Endothelial cell of hepatic sinusoid (primary cell): ENCODE data around the gene EPHA2.
"Not testable (repeated sequence)": the region's sequence is repeated elsewhere in the genome, so short reads cannot be mapped to it uniquely, and the experiment has no call there.

Experiments used
- in situ Hi-C: cut with HindIII; loops from 2 replicates; pipeline ENCODE4 v1.10.0; 2017; ENCODE audit warnings: low sequenced_read_pairs

The EPHA2 gene

DNA sequence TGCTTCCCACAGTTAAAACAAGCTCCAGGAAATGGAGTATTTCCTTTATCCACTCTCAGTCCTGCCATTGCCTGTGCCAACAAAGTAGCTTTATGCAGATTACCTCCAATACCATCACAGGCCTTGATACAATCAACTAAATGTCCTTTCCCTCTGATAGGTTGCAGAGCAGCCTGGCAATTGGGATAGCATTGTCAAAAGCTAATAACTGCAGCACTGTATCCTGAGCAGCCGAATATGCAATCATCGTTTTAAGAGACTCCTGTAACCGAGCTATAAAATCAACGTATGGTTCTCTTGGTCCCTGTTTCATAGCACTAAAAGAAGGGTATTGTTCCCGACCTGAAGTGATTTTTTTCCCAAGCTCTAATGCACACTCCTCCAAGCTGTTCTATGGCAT is 48.8 kb downstream of the EPHA2 start:
- in situ Hi-C loops, result not testable (repeated sequence)

DNA sequence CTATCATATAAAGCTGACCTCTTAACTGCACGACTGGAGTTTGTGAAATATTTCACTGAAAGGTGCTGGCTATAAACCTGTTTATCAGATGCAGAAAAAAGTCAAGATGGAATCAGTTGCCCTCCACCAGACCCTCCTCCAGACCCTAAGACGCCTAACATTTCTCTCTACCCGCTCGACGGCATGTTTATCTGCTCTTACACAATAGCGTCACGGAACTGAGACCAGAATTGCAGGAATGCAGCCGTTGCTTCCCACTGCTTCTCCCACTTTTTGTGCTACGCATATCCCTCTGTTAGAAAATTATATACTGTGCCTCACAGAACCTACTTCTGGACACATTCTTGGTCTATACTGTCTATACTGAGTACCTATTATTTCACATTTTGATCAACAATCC is 54.2 kb downstream of the EPHA2 start:
- in situ Hi-C loops, result no loop called here

DNA sequence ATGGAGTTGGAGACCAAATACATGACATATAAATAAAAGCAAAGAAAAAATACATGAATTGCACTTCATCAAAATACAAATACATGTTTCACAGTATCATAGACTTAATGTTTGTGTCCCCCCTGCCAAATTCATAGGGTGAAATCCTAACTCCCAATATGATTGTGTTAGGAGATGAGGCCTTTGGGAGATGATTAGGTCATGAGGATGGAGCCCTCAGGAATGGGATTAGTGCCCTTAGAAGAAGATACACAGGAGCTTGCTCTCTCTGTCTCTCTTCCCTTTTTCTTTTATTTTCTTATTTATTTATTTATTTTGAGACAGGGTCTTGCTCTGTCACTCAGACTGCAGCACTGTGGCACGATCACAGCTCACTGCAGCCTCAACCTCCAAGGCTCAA is 56.5 kb downstream of the EPHA2 start:
- in situ Hi-C loops, result no loop called here

DNA sequence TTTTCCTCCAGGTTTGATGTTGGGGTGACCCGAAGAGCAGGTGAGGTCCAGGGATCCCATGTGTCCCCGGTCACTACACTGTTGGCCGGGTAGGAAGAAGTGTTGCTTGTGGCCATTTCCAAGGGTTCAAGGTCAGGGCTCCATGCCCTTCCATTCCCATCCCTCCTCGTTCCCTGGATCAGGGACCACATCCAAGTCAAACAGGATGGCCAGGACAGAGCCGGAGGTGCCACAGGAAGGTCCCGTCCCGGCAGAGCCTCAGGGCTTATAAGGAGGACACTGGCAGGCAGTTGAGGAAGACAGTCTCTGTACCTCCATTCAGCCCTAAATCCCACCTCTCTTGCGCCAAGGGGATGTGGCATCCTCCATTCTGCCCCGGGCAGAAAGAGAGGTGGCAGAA is 60.4 kb downstream of the EPHA2 start:
- in situ Hi-C loops, result no loop called here

DNA sequence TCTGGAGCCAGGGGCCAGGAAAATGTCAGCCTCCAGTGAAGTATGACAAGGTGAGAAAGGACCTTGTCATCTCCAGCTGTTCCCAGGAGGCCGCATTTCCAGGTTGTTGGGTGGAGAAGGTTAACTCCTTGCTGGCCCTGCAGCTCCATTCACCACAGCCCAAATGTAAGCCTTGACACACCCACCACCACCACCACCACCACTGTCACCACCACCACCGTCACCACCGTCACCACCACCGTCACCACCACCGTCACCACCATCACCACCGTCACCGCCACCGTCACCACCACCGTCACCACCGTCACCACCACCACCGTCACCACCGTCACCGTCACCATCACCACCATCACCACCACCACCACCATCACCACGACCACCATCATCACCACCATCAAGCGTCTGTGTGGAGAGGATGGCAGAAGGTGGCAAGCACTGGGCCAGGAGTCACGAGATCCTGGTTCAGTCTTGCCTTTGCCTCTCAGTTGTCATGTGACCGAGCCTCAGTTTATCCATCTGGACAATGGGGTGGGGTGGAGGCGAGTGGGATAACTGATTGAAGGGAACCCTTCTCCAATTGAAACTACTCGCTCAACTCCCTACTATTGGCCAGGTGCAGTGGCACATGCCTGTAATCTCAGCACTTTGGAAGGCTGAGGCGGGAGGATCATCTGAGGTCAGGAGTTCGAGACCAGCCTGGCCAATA is 61.3 kb downstream of the EPHA2 start:
- in situ Hi-C loops, result no loop called here

DNA sequence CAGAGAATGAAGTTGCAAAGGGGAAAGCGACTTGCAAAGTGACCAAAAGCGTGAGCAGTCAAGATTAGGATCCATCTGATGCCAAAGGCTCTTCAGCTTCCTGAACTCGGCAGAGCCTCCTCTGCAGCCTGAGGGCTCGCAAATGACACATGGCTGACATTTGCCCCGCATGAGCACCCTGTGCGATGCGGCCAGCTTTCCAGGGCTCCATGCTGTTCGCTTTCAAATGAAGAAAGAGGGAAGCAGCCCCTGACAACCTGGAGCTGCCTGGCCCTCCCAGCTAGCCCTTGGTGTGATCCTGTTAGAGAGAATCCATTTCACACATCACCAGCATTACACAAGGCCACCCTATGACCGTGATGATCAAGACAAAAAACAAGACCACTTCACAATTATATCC is 62.3 kb downstream of the EPHA2 start:
- in situ Hi-C loops, result no loop called here

DNA sequence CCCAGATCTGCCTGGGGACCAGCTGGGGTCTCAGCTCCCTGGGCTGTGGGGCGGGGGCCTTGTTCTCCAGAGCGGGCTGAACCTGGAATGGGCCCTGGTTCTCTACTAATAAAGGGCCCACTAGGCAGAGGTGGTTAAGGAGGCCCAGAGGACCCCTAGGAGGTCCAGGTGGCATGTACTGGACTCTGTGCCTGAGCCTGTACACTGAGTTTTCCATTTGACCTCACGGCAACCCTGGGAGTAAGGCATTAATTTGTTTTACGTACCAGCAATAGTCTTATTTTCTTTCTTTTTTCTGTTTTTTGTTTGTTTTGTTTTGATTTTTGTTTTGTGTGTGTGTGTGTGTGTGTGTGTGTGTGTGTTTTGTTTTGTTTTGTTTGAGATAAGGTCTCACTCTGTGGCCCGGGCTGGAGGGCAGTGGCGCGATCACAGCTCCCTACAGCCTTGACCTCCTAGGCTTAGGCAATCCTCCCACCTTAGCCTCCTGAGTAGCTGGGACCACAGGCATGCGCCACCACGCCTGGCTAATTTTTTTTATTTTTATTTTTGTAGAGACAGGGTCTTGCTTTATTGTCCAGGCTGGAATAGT is 62.9 kb downstream of the EPHA2 start:
- in situ Hi-C loops, result no loop called here

DNA sequence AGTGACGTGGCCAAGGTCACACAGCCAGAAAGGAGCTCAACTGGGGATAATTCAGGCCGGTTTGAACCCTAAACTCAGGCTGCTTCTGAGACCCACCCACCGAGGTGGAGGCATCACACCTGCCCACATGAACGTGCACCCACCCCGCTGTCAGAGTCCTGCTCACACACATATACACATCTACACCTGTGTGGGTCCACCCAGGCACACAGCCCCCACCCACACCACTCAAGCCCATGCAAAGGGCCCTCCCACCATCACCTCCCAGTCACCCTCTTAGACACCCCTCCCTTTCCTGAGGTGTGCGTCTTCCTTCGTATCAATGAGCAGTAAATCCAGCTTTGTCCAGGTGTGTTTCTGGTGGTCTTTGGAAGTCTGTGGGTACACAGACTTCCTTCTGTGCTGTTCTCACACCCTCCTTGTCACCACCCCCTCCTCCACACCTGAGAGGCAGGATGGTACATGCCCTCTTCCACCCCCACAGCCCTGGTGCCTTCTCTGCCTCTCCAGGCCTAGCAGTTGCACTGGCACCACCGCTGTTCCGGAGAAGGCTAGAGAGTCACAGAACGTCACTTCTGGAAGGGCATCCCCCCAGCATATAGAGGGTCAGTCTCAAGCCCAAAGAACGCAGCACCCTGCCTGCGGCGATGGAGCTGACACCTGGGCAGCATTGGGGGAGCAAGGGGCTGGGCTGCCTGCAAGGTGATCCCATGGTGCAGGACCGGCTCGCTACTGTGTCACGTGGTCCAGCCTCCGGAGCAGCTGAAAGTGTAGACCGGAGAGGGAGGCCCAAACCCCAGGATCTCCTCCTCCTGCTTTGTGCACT is 63.6 kb downstream of the EPHA2 start:
- in situ Hi-C loops, result no loop called here

DNA sequence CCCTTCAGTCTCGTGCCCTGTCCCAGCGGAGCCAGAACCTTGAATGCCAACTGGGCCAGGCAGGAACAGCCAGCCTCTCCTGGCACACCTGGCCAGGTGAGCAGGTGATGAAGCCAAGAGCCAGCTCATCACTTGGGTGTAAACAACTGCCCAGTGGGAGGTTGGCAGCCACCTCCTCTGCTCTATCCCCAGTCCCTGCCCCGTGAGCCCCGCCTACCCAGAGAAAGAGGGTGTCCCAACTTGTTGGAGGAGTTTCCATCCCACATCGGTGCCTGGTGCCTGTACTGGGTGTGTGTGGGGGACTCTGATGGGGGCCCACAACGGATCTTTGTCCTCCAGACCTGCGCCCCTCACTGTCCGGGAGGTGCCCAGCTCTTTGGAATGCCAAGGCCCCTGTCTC is 64.6 kb downstream of the EPHA2 start:
- in situ Hi-C loops, result no loop called here

DNA sequence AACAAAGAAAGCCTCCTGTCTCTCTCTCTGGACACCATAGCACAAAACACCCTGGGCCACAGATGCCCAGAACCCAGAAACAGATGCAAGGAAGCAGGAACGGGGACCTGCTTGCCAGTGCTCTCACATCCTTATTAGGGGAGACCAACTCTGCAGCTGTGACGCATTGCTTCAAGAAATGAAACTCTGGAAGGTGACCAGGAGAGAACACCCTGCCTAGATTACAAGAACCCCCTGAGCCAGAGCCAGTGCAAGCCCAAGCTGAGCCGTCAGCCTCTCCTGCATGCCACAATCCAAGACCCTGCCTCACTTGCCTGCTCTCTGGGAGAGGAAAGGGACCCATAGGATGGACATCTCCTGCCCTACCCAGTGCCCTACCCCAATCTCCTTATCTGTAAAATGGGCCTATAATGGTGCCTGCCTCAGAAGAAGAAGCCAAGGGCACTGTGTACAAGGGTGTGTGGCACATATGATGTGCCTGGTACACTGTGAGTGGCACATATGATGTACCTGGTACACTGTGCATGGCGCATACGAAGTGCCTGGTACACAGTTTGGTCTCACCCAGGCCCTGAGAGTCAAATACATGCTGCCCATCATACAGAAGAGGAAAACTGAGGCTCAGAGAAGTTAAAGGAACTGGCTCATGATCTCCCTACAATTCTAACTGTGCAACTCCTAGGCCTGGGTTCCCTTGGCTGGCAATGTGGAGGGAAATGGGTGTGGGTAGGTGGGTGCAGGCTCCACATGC is 65.6 kb downstream of the EPHA2 start:
- in situ Hi-C loops, result no loop called here

DNA sequence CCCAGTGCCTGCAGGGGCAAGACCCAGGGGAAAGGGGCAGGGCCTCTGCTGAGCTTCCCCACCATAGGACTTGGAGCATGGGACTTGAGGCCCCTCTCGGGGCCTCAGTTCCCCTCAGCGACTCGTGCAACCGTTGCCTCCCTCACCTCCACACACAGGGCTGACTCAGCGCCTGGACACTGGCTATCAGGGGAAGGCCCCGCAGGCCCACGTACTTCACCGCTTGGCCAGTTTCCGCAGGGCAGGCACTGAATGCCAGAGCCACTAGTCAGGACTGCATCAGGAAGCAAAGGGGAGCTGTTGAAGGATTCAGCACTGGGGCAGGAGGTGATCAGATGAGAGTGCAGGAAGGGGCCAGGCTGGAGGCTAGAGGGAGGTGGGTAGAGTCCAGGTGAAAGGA is 66.9 kb downstream of the EPHA2 start:
- in situ Hi-C loops, result no loop called here

DNA sequence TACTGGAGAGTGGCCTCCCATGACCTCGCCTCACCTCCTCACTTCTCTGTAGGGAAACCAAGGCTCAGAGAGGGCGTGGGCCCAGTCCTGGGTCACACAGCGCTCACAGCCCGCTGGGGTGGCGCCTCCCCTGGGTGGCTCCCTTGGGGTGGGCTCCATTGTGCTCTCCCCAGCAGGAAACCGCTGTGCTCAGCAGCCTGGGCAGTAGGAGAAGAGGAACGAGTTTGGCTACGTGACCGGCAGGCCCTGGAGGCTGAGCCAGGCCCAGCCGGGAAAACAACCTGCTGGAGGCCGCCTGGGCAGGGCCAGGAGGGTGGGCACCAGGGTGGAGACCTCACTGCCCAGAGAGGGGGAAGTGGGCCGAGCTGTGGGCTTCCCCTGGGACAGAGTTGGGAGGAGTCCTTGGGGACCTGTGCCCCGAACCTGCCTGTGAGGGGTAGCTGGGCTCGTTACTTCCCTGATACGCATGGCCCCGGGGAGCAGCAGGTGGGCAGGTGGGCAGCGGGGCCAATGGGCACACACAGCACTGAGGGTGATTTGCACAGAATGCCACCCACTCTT is 67.4 kb downstream of the EPHA2 start:
- in situ Hi-C loops, result no loop called here

DNA sequence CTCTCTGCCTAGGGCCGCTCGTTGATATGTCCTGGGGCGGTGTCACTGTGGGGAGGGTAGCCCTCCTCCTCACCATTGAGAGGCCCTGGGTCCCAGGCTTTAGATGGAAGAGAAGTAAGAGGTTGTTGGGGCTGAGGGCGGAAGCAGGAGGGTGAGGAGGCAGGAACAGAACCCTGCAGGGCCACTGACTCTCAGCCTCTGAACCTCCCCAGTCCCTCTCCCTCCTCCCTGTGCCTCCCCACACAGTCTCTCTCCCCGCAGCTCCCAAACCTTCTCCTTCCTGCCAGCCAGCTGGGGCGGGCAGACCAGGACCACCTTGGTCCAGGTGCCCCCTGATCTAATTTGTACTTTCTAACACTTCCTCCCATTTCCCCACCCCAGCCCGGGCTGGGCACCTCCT is 68.1 kb downstream of the EPHA2 start:
- in situ Hi-C loops, result no loop called here

DNA sequence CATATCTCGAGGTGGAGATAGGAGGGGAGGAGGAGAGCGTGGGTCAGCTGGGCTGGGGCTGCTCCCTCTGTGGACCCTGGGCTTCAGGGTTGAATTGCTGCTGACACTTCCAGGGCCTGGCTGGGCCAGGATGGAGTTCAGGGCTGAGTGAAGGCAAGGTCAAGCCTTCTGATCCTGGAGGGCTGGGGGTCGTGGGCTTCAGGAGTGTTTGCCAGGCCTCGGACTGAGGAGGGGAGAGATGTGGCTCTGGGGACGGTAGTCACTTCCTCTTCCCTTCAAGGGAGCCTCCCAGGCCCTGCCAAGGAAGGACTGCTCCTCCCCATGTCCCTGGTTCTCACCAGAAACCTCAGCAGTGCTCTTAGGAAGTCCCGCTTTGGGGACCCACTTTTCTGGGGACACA is 70.3 kb downstream of the EPHA2 start:
- in situ Hi-C loops, result no loop called here

DNA sequence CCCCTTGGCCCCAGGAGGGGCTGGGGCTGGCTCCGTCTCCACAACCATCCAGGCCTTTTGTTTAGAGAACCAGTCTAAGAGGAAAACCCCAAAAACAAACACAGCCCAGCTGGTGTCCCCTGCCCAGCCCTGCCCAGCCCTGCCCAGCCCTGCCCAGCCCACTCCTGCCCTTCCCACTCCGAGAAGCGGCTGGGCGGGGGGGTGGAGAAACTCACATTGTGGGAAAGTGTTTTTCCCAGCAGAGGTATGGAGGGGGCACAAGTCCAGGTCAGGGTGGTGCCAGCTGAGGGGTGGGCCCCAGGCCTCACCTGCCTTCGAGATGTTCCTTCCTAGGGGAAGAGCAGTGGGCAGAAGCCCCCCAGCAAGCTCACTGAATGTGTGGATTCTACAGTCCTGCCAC is 72.4 kb downstream of the EPHA2 start:
- in situ Hi-C loops, result loop anchor here (5.0 kb wide), 2 partner anchors 44 to 94 kb away; no protein-coding TSS in a partner anchor

DNA sequence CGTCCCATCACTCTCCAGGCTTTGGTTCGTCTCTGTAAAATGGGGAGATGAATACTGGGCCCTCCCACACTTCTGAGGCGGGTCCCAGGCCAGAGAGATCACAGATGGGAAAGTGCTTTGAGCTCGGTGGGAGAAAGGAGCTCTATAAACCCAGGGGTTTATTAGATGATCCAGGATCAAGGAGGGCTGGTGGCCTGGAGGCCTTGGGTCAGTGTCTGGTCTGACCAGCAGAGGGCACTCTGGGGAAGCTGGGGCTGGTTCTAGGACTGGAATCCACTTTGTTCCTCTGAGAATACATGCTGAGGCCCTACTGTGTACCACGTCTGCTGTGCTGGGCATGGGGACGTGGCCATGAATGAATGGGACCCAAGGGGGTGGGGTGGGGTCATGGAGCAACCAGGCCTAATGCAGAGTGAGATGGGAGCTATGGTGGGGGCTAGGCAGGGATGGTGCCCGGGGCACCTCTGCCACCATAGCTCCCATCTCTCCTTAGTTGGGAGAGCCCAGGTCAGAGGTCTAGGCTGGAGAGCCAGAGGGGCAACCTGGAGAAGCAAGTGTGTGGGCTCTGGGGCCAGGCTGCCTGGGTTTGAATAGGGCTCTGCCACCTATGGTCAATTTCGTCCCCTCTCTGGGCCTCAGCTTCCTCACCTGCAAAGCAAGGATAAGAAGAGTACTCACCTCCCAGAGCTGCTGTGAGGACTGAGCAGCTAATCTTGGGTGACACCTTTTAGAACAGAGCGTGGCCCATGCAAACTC is 73.4 kb downstream of the EPHA2 start:
- in situ Hi-C loops, result loop anchor here (5.0 kb wide), 2 partner anchors 45 to 95 kb away; no protein-coding TSS in a partner anchor

DNA sequence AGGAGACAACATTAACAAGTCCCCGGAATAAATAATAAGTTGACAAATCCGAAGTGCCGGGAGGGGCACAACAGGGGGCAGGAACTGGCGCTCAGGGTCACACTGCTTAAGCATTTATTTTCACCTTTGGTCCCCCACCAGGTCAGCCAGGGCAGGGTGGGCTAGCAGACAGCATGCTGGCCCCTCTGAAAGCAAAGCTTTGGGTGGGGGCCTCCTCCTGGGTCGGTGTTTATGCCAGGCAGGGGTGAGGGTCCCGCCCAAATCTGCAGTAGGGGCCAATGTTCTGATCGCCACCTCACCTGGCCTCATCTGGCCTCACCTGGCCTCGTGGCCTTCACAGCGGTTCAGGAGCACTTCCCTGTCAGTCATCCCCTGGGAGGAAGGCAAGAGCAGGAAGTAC is 74.2 kb downstream of the EPHA2 start:
- in situ Hi-C loops, result loop anchor here (5.0 kb wide), 2 partner anchors 46 to 96 kb away; no protein-coding TSS in a partner anchor

DNA sequence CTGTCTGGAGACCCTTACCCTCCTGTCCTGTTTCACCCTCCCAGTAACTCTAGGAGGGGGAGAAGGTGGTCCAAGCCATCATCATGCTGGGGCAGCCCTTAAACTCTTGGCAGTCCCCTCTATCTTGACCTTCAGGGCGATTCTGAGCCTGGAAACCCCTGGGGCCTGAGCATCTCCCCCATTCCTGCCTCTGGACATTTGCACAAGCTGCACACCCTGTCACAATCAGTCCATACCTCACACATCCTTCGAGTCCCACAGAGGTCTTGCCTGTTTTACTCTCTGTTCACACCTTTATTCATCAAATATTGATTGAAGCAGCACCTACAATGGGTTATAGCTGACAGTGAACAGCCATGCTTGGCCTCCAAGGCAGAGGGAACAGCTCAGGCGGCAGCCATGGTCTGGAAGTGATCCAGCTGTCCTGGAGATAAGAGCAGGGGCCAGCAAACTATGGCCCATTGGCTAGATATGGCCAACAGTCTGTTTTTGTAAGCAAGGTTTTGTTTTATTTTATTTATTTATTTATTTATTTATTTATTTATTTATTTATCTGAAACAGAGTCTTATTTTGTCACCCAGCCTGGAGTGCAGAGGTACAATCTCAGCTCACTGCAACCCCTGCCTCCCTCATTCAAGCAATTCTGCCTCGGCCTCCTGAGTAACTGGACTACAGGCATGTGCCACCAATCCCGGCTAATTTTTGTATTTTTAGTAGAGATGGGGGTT is 75.3 kb downstream of the EPHA2 start:
- in situ Hi-C loops, result loop anchor here (5.0 kb wide), 2 partner anchors 47 to 97 kb away; no protein-coding TSS in a partner anchor

DNA sequence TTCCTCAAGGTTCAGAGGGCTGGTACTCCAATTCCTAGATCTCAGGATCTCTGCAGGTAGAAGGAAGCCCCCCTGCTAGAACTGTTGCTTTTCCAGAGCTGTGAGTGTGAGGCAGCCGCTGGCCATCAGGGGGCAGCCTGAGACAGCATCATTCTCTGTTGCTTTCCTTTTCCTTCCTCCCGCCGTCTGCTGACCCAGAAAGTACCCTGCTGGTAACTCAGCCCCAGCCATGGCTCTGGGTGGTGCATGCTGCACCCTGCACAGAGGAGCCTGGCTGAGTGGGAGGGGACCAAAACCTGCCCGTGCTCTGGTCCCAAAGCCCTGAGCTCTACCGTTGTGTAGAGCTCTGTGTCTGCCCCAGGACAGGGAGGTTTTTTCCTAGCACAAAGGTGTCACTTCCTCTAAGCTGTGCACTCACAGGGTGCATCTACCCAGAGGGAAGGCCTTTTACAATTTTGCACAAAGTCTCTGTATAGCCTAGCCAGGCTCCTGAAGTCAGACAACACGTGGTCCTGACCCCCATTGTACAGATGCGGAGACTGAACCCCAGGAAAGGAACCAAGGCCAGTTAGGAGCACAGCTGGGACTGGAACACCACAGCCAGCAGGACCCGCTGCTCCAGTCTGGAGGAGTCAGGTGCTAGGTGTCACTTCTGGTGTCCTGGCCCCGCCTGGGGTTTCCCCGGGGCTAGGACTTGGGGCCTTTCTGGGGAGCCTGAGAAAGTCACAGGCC is 76.8 kb downstream of the EPHA2 start:
- in situ Hi-C loops, result no loop called here
